HUES48 (cell line): ENCODE results near the gene FZR1.

ENCODE experiments used
- H3K27ac ChIP-seq: one replicate; pipeline ENCODE4 v1.7.0; 2013; ENCODE audit warnings: low read depth, low read length, inconsistent platforms
- H3K27me3 ChIP-seq: 2 replicates; pipeline ENCODE4 v1.6.1; 2013; ENCODE audit warnings: mild to moderate bottlenecking, low read length; ENCODE audit not compliant: control insufficient read depth, insufficient read depth
- H3K36me3 ChIP-seq: 2 replicates; pipeline ENCODE4 v1.6.1; 2013; ENCODE audit warnings: low read length; ENCODE audit not compliant: control insufficient read depth, insufficient read depth
- H3K4me1 ChIP-seq: 2 replicates; pipeline ENCODE4 v1.6.1; 2013; ENCODE audit warnings: mild to moderate bottlenecking, low read length; ENCODE audit not compliant: control insufficient read depth, insufficient read depth
- H3K4me3 ChIP-seq: 2 replicates; pipeline ENCODE4 v1.5.1; 2013; ENCODE audit warnings: mild to moderate bottlenecking, low read depth, low read length
- H3K9ac ChIP-seq: 2 replicates; pipeline ENCODE4 v1.6.1; 2013; ENCODE audit warnings: mild to moderate bottlenecking, low read depth, low read length, moderate library complexity
- H3K9me3 ChIP-seq: 2 replicates; pipeline ENCODE4 v1.6.1; 2013; ENCODE audit warnings: low read length; ENCODE audit not compliant: control insufficient read depth, insufficient read depth

Gene FZR1

GRCh38 chr19:3519126-3519525, 13.0 kb downstream of the FZR1 start:
- Histone ChIP-seq H3K4me3 (no peak overlapping the region), H3K9me3 (no peaks in the 10 kb centered on the region), H3K36me3 (peaks cover 22% of the 10 kb centered on the region), H3K27me3 (no peaks in the 10 kb centered on the region), H3K9ac (no peak overlapping the region), H3K27ac (no peak overlapping the region), H3K4me1 (peaks cover 15% of the 10 kb centered on the region)

GRCh38 chr19:3520166-3521103, 14.3 kb downstream of the FZR1 start:
- Histone ChIP-seq H3K9me3 (no peaks in the 10 kb centered on the region), H3K4me3 (no peak overlapping the region), H3K27ac (no peak overlapping the region), H3K4me1 (peaks cover 15% of the 10 kb centered on the region), H3K36me3 (peaks cover 31% of the 10 kb centered on the region), H3K9ac (no peak overlapping the region), H3K27me3 (no peaks in the 10 kb centered on the region)

- Histone ChIP-seq H3K27ac (no peak overlapping the region), H3K4me1 (peaks cover 15% of the 10 kb centered on the region), H3K36me3 (peaks cover 31% of the 10 kb centered on the region), H3K9ac (no peak overlapping the region), H3K9me3 (no peaks in the 10 kb centered on the region), H3K4me3 (no peak overlapping the region), H3K27me3 (no peaks in the 10 kb centered on the region)
These were observed 15.0 kb downstream of the FZR1 start for GRCh38 chr19:3521104-3521445.

- Histone ChIP-seq H3K9ac (no peak overlapping the region), H3K9me3 (no peaks in the 10 kb centered on the region), H3K4me1 (peaks cover 15% of the 10 kb centered on the region), H3K4me3 (no peak overlapping the region), H3K27me3 (no peaks in the 10 kb centered on the region), H3K36me3 (peaks cover 40% of the 10 kb centered on the region), H3K27ac (no peak overlapping the region)
These were observed 16.6 kb downstream of the FZR1 start for GRCh38 chr19:3522421-3523360.

- Histone ChIP-seq H3K4me1 (peaks cover 12% of the 10 kb centered on the region), H3K27ac (no peak overlapping the region), H3K36me3 (peaks cover 41% of the 10 kb centered on the region), H3K9ac (no peak overlapping the region), H3K27me3 (no peaks in the 10 kb centered on the region), H3K4me3 (no peak overlapping the region), H3K9me3 (no peaks in the 10 kb centered on the region)
These were observed 17.4 kb downstream of the FZR1 start for GRCh38 chr19:3523361-3524077.

GRCh38 chr19:3524078-3524842, 18.1 kb downstream of the FZR1 start:
- no peak overlapping the region for H3K9ac ChIP-seq
- H3K36me3 ChIP-seq = peaks cover 41% of the 10 kb centered on the region

GRCh38 chr19:3524904-3525451, 18.9 kb downstream of the FZR1 start:
- Histone ChIP-seq H3K4me1 (no peaks in the 10 kb centered on the region), H3K27ac (no peak overlapping the region), H3K36me3 (peaks cover 39% of the 10 kb centered on the region)

More at GRCh38 chr19:3524078-3524842, 18.1 kb downstream of the FZR1 start:
- no peak overlapping the region for H3K27ac ChIP-seq
- H3K4me3 ChIP-seq = no peak overlapping the region
- H3K4me1 ChIP-seq = peaks cover 5% of the 10 kb centered on the region; the same call in 1 of the 2 replicates
- H3K9me3 ChIP-seq = no peaks in the 10 kb centered on the region
- H3K27me3 ChIP-seq = no peaks in the 10 kb centered on the region

GRCh38 chr19:3526507-3527237, 20.6 kb downstream of the FZR1 start:
- H3K4me1 ChIP-seq = no peaks in the 10 kb centered on the region
- no peaks in the 10 kb centered on the region for H3K9me3 ChIP-seq
- no peak overlapping the region for H3K27ac ChIP-seq

More at GRCh38 chr19:3524904-3525451, 18.9 kb downstream of the FZR1 start:
- Histone ChIP-seq H3K4me3 (no peak overlapping the region), H3K9me3 (no peaks in the 10 kb centered on the region), H3K9ac (no peak overlapping the region), H3K27me3 (no peaks in the 10 kb centered on the region)

GRCh38 chr19:3527238-3527910, 21.3 kb downstream of the FZR1 start:
- Histone ChIP-seq H3K4me1 (no peaks in the 10 kb centered on the region), H3K27me3 (no peaks in the 10 kb centered on the region), H3K9me3 (no peaks in the 10 kb centered on the region), H3K4me3 (no peak overlapping the region), H3K27ac (no peak overlapping the region), H3K36me3 (peaks cover 49% of the 10 kb centered on the region), H3K9ac (no peak overlapping the region)

More at GRCh38 chr19:3526507-3527237, 20.6 kb downstream of the FZR1 start:
- no peak overlapping the region for H3K9ac ChIP-seq
- H3K27me3 ChIP-seq = no peaks in the 10 kb centered on the region
- H3K4me3 ChIP-seq = no peak overlapping the region
- peaks cover 42% of the 10 kb centered on the region for H3K36me3 ChIP-seq
